ENCODE measurements around the gene GDF15.
A peak's percentile ranks its signal among the peaks of the same experiment; 100 is the strongest.
"Not testable (repeated sequence)": the region's sequence is repeated elsewhere in the genome, so short reads cannot be mapped to it uniquely, and the experiment has no call there.

GDF15 gene

GRCh38 chr19:18391509-18392075 is 5.6 kb downstream of the GDF15 start:
- no peak overlapping the region for H3K27ac ChIP-seq (ENCODE audit: low read depth in 2 of 2, low read length in 2 of 2)
- H3K9me3 ChIP-seq (ENCODE audit: control insufficient read depth in 2 of 2, low read length in 2 of 2) = no peaks in the 10 kb centered on the region
- H3K9ac ChIP-seq (ENCODE audit: low read depth in 1 of 2, low read length in 2 of 2) = no peak overlapping the region
- no peak overlapping the region for H3K4me3 ChIP-seq (ENCODE audit: low read length in 2 of 2)
- H3K27me3 ChIP-seq (ENCODE audit: control insufficient read depth in 2 of 2, insufficient read depth in 2 of 2, low read length in 2 of 2) = peaks cover 1 to 2% of the 10 kb centered on the region in 2 donors
- H3K36me3 ChIP-seq (ENCODE audit: control insufficient read depth in 2 of 2, insufficient read depth in 2 of 2, low read length in 2 of 2) = peaks cover 5 to 6% of the 10 kb centered on the region in 2 donors
- peaks cover 9 to 15% of the 10 kb centered on the region in 2 donors for H3K4me1 ChIP-seq (ENCODE audit: control insufficient read depth in 2 of 2, insufficient read depth in 2 of 2, low read length in 2 of 2)

- peak overlapping the region in 1 of 2 donors; percentile 0 for H3K27ac ChIP-seq (ENCODE audit: low read depth in 2 of 2, low read length in 2 of 2)
- no peak overlapping the region for H3K4me3 ChIP-seq (ENCODE audit: low read length in 2 of 2)
- H3K4me1 ChIP-seq (ENCODE audit: control insufficient read depth in 2 of 2, insufficient read depth in 2 of 2, low read length in 2 of 2) = peaks cover 9 to 15% of the 10 kb centered on the region in 2 donors
- H3K36me3 ChIP-seq (ENCODE audit: control insufficient read depth in 2 of 2, insufficient read depth in 2 of 2, low read length in 2 of 2) = peaks cover 5 to 6% of the 10 kb centered on the region in 2 donors
- peaks cover 4% of the 10 kb centered on the region in 2 donors for H3K27me3 ChIP-seq (ENCODE audit: control insufficient read depth in 2 of 2, insufficient read depth in 2 of 2, low read length in 2 of 2)
- no peaks in the 10 kb centered on the region for H3K9me3 ChIP-seq (ENCODE audit: control insufficient read depth in 2 of 2, low read length in 2 of 2)
- peak overlapping the region in 1 of 2 donors; percentile 19 for H3K9ac ChIP-seq (ENCODE audit: low read depth in 1 of 2, low read length in 2 of 2)
These were observed 6.5 kb downstream of the GDF15 start for GRCh38 chr19:18392417-18392816.

GRCh38 chr19:18392926-18393325 is 7.0 kb downstream of the GDF15 start:
- H3K9me3 ChIP-seq (ENCODE audit: control insufficient read depth in 2 of 2, low read length in 2 of 2) = no peaks in the 10 kb centered on the region
- H3K27me3 ChIP-seq (ENCODE audit: control insufficient read depth in 2 of 2, insufficient read depth in 2 of 2, low read length in 2 of 2) = peaks cover 4% of the 10 kb centered on the region in 2 donors
- no peak overlapping the region for H3K4me3 ChIP-seq (ENCODE audit: low read length in 2 of 2)
- peaks cover 7 to 13% of the 10 kb centered on the region in 2 donors for H3K4me1 ChIP-seq (ENCODE audit: control insufficient read depth in 2 of 2, insufficient read depth in 2 of 2, low read length in 2 of 2)
- peak overlapping the region in 1 of 2 donors; percentile 19 for H3K9ac ChIP-seq (ENCODE audit: low read depth in 1 of 2, low read length in 2 of 2)
- peak overlapping the region in 1 of 2 donors; percentile 0 for H3K27ac ChIP-seq (ENCODE audit: low read depth in 2 of 2, low read length in 2 of 2)
- H3K36me3 ChIP-seq (ENCODE audit: control insufficient read depth in 2 of 2, insufficient read depth in 2 of 2, low read length in 2 of 2) = peaks cover 5 to 6% of the 10 kb centered on the region in 2 donors

GRCh38 chr19:18393836-18394235 is 7.9 kb downstream of the GDF15 start:
- H3K9ac ChIP-seq (ENCODE audit: low read depth in 1 of 2, low read length in 2 of 2) = no peak overlapping the region
- H3K4me1 ChIP-seq (ENCODE audit: control insufficient read depth in 2 of 2, insufficient read depth in 2 of 2, low read length in 2 of 2) = peaks cover 3 to 4% of the 10 kb centered on the region in 2 donors
- peaks cover 4% of the 10 kb centered on the region in 2 donors for H3K27me3 ChIP-seq (ENCODE audit: control insufficient read depth in 2 of 2, insufficient read depth in 2 of 2, low read length in 2 of 2)
- peaks cover 5 to 6% of the 10 kb centered on the region in 2 donors for H3K36me3 ChIP-seq (ENCODE audit: control insufficient read depth in 2 of 2, insufficient read depth in 2 of 2, low read length in 2 of 2)
- H3K9me3 ChIP-seq (ENCODE audit: control insufficient read depth in 2 of 2, low read length in 2 of 2) = no peaks in the 10 kb centered on the region
- peak overlapping the region; percentile 6 to 37 for H3K4me3 ChIP-seq (ENCODE audit: low read length in 2 of 2)
- peak overlapping the region in 1 of 2 donors; percentile 23 for H3K27ac ChIP-seq (ENCODE audit: low read depth in 2 of 2, low read length in 2 of 2)

- Histone ChIP-seq H3K27me3 (ENCODE audit: control insufficient read depth in 2 of 2, insufficient read depth in 2 of 2, low read length in 2 of 2) (peaks cover 4% of the 10 kb centered on the region in 2 donors), H3K9me3 (ENCODE audit: control insufficient read depth in 2 of 2, low read length in 2 of 2) (no peaks in the 10 kb centered on the region), H3K36me3 (ENCODE audit: control insufficient read depth in 2 of 2, insufficient read depth in 2 of 2, low read length in 2 of 2) (no peaks in the 10 kb centered on the region), H3K4me3 (ENCODE audit: low read length in 2 of 2) (peak overlapping the region; percentile 12 to 57), H3K27ac (ENCODE audit: low read depth in 2 of 2, low read length in 2 of 2) (peak overlapping the region in 1 of 2 donors; percentile 35), H3K9ac (ENCODE audit: low read depth in 1 of 2, low read length in 2 of 2) (peak overlapping the region in 1 of 2 donors; percentile 9), H3K4me1 (ENCODE audit: control insufficient read depth in 2 of 2, insufficient read depth in 2 of 2, low read length in 2 of 2) (peaks cover 0 to 6% of the 10 kb centered on the region in 2 donors)
These were observed 10.7 kb downstream of the GDF15 start for GRCh38 chr19:18396471-18397241.

GRCh38 chr19:18397242-18398202 is 11.6 kb downstream of the GDF15 start, which contains the start of gene LRRC25:
LRRC25 (minus strand) TSS chr19:18397622; CDS start chr19:18396963, 659 bp downstream.
- no peaks in the 10 kb centered on the region for H3K36me3 ChIP-seq (ENCODE audit: control insufficient read depth in 2 of 2, insufficient read depth in 2 of 2, low read length in 2 of 2)
- H3K4me1 ChIP-seq (ENCODE audit: control insufficient read depth in 2 of 2, insufficient read depth in 2 of 2, low read length in 2 of 2) = peaks cover 6 to 7% of the 10 kb centered on the region in 2 donors
- peak within 1 kb of the TSS in 1 of 2 donors; percentile 23 for H3K9ac ChIP-seq (ENCODE audit: low read depth in 1 of 2, low read length in 2 of 2)
- H3K9me3 ChIP-seq (ENCODE audit: control insufficient read depth in 2 of 2, low read length in 2 of 2) = no peaks in the 10 kb centered on the region
- peaks cover 4% of the 10 kb centered on the region in 2 donors for H3K27me3 ChIP-seq (ENCODE audit: control insufficient read depth in 2 of 2, insufficient read depth in 2 of 2, low read length in 2 of 2)
- peak within 1 kb of the TSS in 1 of 2 donors; percentile 35 for H3K27ac ChIP-seq (ENCODE audit: low read depth in 2 of 2, low read length in 2 of 2)
- H3K4me3 ChIP-seq (ENCODE audit: low read length in 2 of 2) = peak within 1 kb of the TSS; percentile 12 to 57

GRCh38 chr19:18399008-18399407 is 13.1 kb downstream of the GDF15 start:
- H3K27me3 ChIP-seq (ENCODE audit: control insufficient read depth in 2 of 2, insufficient read depth in 2 of 2, low read length in 2 of 2) = peaks cover 4% of the 10 kb centered on the region in 2 donors
- H3K36me3 ChIP-seq (ENCODE audit: control insufficient read depth in 2 of 2, insufficient read depth in 2 of 2, low read length in 2 of 2) = no peaks in the 10 kb centered on the region
- peaks cover 11 to 13% of the 10 kb centered on the region in 2 donors for H3K4me1 ChIP-seq (ENCODE audit: control insufficient read depth in 2 of 2, insufficient read depth in 2 of 2, low read length in 2 of 2)
- H3K27ac ChIP-seq (ENCODE audit: low read depth in 2 of 2, low read length in 2 of 2) = no peak overlapping the region
- no peaks in the 10 kb centered on the region for H3K9me3 ChIP-seq (ENCODE audit: control insufficient read depth in 2 of 2, low read length in 2 of 2)
- no peak overlapping the region for H3K4me3 ChIP-seq (ENCODE audit: low read length in 2 of 2)
- H3K9ac ChIP-seq (ENCODE audit: low read depth in 1 of 2, low read length in 2 of 2) = no peak overlapping the region

- Histone ChIP-seq H3K9ac (ENCODE audit: low read depth in 1 of 2, low read length in 2 of 2) (peak overlapping the region; percentile 52 to 58), H3K4me3 (ENCODE audit: low read length in 2 of 2) (peak overlapping the region in 1 of 2 donors; percentile 31), H3K4me1 (ENCODE audit: control insufficient read depth in 2 of 2, insufficient read depth in 2 of 2, low read length in 2 of 2) (peaks cover 12 to 13% of the 10 kb centered on the region in 2 donors), H3K27ac (ENCODE audit: low read depth in 2 of 2, low read length in 2 of 2) (peak overlapping the region; percentile 77 to 88), H3K9me3 (ENCODE audit: control insufficient read depth in 2 of 2, low read length in 2 of 2) (no peaks in the 10 kb centered on the region), H3K27me3 (ENCODE audit: control insufficient read depth in 2 of 2, insufficient read depth in 2 of 2, low read length in 2 of 2) (peaks cover 1 to 2% of the 10 kb centered on the region in 2 donors), H3K36me3 (ENCODE audit: control insufficient read depth in 2 of 2, insufficient read depth in 2 of 2, low read length in 2 of 2) (no peaks in the 10 kb centered on the region)
These were observed 15.7 kb downstream of the GDF15 start for GRCh38 chr19:18401580-18402112.

GRCh38 chr19:18402455-18403248 is 16.7 kb downstream of the GDF15 start:
- H3K36me3 ChIP-seq (ENCODE audit: control insufficient read depth in 2 of 2, insufficient read depth in 2 of 2, low read length in 2 of 2); H3K9me3 ChIP-seq (ENCODE audit: control insufficient read depth in 2 of 2, low read length in 2 of 2); H3K27me3 ChIP-seq (ENCODE audit: control insufficient read depth in 2 of 2, insufficient read depth in 2 of 2, low read length in 2 of 2): not testable (repeated sequence)
- Histone ChIP-seq H3K4me3 (ENCODE audit: low read length in 2 of 2) (peak overlapping the region in 1 of 2 donors; percentile 13), H3K27ac (ENCODE audit: low read depth in 2 of 2, low read length in 2 of 2) (peak overlapping the region; percentile 77 to 88), H3K4me1 (ENCODE audit: control insufficient read depth in 2 of 2, insufficient read depth in 2 of 2, low read length in 2 of 2) (peaks cover 9 to 13% of the 10 kb centered on the region in 2 donors), H3K9ac (ENCODE audit: low read depth in 1 of 2, low read length in 2 of 2) (peak overlapping the region; percentile 24 to 58)

Measured in mucosa of rectum (tissue), 2 donors.